ENCODE results near the gene KLF16. TPM values are rescaled to one million over a fixed set of nuclear protein-coding genes. Genes with fewer than 3 reads are reported as not detected.

The KLF16 gene
- total and polyA plus RNA-seq, 10 of the 15 experiments (the other 5 are each of a cell fraction or from before 2014, with no cell fraction given): 0.03 to 41.2 (median 2.6) TPM

GRCh38 chr19:1906985-1907562 lies 43.7 kb upstream of the KLF16 start:
- no peak overlapping the region for H2AFZ ChIP-seq (ENCODE audit: control insufficient read depth, low read depth, low read length)
- H3K4me2 ChIP-seq (ENCODE audit: control insufficient read depth, insufficient read depth): no peak overlapping the region; the same call in 1 of the 2 replicates
- ChIA-PET RAD21 (ENCODE audit: unreplicated experiment) (no interaction called here), SMC1A (ENCODE audit: uncharacterized antibody, unreplicated experiment) (no interaction called here), POLR2A (interaction anchor here (0.7 kb wide), 1 partner anchor 9 kb away, joined by 3 read pairs; no protein-coding TSS in a partner anchor), CTCF (interaction anchor here (0.6 kb wide), 1 partner anchor 563 kb away, joined by 3 read pairs; no protein-coding TSS in a partner anchor)
- FAIRE-seq: no peak
- peaks cover 36% of the 10 kb centered on the region for H3K79me2 ChIP-seq (ENCODE audit: control insufficient read depth, insufficient read depth, low read length)
- H4K20me1 ChIP-seq (ENCODE audit: control insufficient read depth, insufficient read depth): no peaks in the 10 kb centered on the region
- ATAC-seq: no peak
- intact Hi-C loops (cut with micrococcal nuclease; ENCODE audit: unreplicated experiment): loop anchor here (5.0 to 10.0 kb wide), 2 partner anchors 110 to 188 kb away; partner anchors contain the start of genes BTBD2, IZUMO4 and MOB3A
- H3K27ac ChIP-seq (ENCODE audit: control insufficient read depth, insufficient read depth): no peak overlapping the region
- H3K9ac ChIP-seq (ENCODE audit: control insufficient read depth, insufficient read depth, low read length): no peak overlapping the region
- no peak for DNase-seq (ENCODE audit: low read depth, low spot score)
- peaks cover 37% of the 10 kb centered on the region for H3K4me1 ChIP-seq (ENCODE audit: control insufficient read depth, insufficient read depth, low read length)
- no peaks in the 10 kb centered on the region; a peak in 1 of 4 replicates for H3K36me3 ChIP-seq (ENCODE audit: control insufficient read depth in 2 of 2, insufficient read depth in 2 of 2, low read length in 1 of 2)
- 92% methylated on average over 10 of the region's 10 CpGs for WGBS (ENCODE audit: insufficient coverage, insufficient replicate concordance, low lambda C conversion rate, missing lambda C conversion rate)
- no peak overlapping the region for H3K4me3 ChIP-seq
- in situ Hi-C loops (cut with MboI): no loop called here
- no peaks in the 10 kb centered on the region for H3K27me3 ChIP-seq (replicated peaks in 1 of 2; ENCODE audit: control insufficient read depth in 2 of 2, insufficient read depth in 2 of 2, low read length in 1 of 2)
- H3K9me3 ChIP-seq (replicated peaks; ENCODE audit: control insufficient read depth, insufficient read depth, low read length): no peaks in the 10 kb centered on the region
- BruUV-seq (replicated peaks): no TSS peak
- TF ChIP-seq SREBF1 (IDR thresholded peaks at IDR 0.05; ENCODE audit: low read length) (no peak), ETV6 (conservative IDR thresholded peaks at IDR 0.05 in 1 of 2, IDR thresholded peaks at IDR 0.05 in 1 of 2; ENCODE audit: borderline replicate concordance in 1 of 2, low read depth in 1 of 2) (no peak), IKZF2 (IDR thresholded peaks at IDR 0.05) (no peak), E2F4 (IDR thresholded peaks at IDR 0.05; ENCODE audit: low read depth, low read length) (no peak), ATF3 (IDR thresholded peaks at IDR 0.05; ENCODE audit: borderline replicate concordance, extremely low read depth, low read depth, low read length) (no peak), IRF3 (IDR thresholded peaks at IDR 0.05) (no peak), EZH2 (IDR thresholded peaks at IDR 0.05; ENCODE audit: borderline replicate concordance, control insufficient read depth, low read depth, low read length) (no peak), BCL11A (IDR thresholded peaks at IDR 0.05; ENCODE audit: low read depth, low read length) (no peak), STAT1 (conservative IDR thresholded peaks at IDR 0.05) (no peak), ELK1 (IDR thresholded peaks at IDR 0.05; ENCODE audit: low read depth, low read length) (no peak), SMARCA5 (IDR thresholded peaks at IDR 0.05) (no peak), MYC (IDR thresholded peaks at IDR 0.05; ENCODE audit: insufficient read depth, insufficient read length, insufficient replicate concordance, low read length, severe bottlenecking) (no peak)
- TF ChIP-seq, protein P1, sequence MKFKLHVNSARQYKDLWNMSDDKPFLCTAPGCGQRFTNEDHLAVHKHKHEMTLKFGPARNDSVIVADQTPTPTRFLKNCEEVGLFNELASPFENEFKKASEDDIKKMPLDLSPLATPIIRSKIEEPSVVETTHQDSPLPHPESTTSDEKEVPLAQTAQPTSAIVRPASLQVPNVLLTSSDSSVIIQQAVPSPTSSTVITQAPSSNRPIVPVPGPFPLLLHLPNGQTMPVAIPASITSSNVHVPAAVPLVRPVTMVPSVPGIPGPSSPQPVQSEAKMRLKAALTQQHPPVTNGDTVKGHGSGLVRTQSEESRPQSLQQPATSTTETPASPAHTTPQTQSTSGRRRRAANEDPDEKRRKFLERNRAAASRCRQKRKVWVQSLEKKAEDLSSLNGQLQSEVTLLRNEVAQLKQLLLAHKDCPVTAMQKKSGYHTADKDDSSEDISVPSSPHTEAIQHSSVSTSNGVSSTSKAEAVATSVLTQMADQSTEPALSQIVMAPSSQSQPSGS (IDR thresholded peaks at IDR 0.05; ENCODE audit: low read length): no peak
- TF ChIP-seq, protein P2, sequence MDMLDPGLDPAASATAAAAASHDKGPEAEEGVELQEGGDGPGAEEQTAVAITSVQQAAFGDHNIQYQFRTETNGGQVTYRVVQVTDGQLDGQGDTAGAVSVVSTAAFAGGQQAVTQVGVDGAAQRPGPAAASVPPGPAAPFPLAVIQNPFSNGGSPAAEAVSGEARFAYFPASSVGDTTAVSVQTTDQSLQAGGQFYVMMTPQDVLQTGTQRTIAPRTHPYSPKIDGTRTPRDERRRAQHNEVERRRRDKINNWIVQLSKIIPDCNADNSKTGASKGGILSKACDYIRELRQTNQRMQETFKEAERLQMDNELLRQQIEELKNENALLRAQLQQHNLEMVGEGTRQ (IDR thresholded peaks at IDR 0.05; ENCODE audit: borderline replicate concordance, low read depth, low read length): no peak
- TF ChIP-seq, protein P3, sequence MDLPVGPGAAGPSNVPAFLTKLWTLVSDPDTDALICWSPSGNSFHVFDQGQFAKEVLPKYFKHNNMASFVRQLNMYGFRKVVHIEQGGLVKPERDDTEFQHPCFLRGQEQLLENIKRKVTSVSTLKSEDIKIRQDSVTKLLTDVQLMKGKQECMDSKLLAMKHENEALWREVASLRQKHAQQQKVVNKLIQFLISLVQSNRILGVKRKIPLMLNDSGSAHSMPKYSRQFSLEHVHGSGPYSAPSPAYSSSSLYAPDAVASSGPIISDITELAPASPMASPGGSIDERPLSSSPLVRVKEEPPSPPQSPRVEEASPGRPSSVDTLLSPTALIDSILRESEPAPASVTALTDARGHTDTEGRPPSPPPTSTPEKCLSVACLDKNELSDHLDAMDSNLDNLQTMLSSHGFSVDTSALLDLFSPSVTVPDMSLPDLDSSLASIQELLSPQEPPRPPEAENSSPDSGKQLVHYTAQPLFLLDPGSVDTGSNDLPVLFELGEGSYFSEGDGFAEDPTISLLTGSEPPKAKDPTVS (IDR thresholded peaks at IDR 0.05; ENCODE audit: low read depth, low read length): no peak
